ENCODE data around the gene LIME1.

- TF ChIP-seq CTCF (conservative IDR thresholded peaks at IDR 0.05) (no peak), ZFX (IDR thresholded peaks at IDR 0.05) (no peak)
Observed at GRCh38 chr20:63783970-63784369, 47.5 kb downstream of the LIME1 start.

Data from C4-2B (cell line).